SHP77 treated with DMSO at 0.1 percent for 48 hours (cell line): Measurements from ENCODE around the gene DHRS1.
"Not testable (repeated sequence)": the region's sequence is repeated elsewhere in the genome, so short reads cannot be mapped to it uniquely, and the experiment has no call there.

ENCODE experiments used
- DNase-seq: peaks from one replicate; lab custom pipeline; 2025; lab: John Stamatoyannopoulos, UW

DHRS1 gene

GRCh38 chr14:24247422-24247821 is 52.2 kb downstream of the DHRS1 start:
- no peak for DNase-seq

GRCh38 chr14:24246765-24247212 is 52.8 kb downstream of the DHRS1 start:
- no peak for DNase-seq

GRCh38 chr14:24245350-24245749 is 54.2 kb downstream of the DHRS1 start:
- not testable (repeated sequence) for DNase-seq

GRCh38 chr14:24243336-24243836 is 56.2 kb downstream of the DHRS1 start:
- DNase-seq, result no peak

- DNase-seq, result peak; percentile 98
Measured at GRCh38 chr14:24241829-24242443, 57.6 kb downstream of the DHRS1 start.
